ENCODE results near the gene PELI1.

- TF ChIP-seq, protein P1, sequence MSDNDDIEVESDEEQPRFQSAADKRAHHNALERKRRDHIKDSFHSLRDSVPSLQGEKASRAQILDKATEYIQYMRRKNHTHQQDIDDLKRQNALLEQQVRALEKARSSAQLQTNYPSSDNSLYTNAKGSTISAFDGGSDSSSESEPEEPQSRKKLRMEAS (IDR thresholded peaks at IDR 0.05) = no peak
- TF ChIP-seq YY1 (IDR thresholded peaks at IDR 0.05; ENCODE audit: low read depth) (no peak), CEBPB (IDR thresholded peaks at IDR 0.05) (no peak), FOXM1 (IDR thresholded peaks at IDR 0.05; ENCODE audit: borderline replicate concordance, low read depth) (no peak), TCF12 (IDR thresholded peaks at IDR 0.05; ENCODE audit: low read depth) (no peak)
These were observed 49.4 kb downstream of the PELI1 start for GRCh38 chr2:64094663-64095382.

Measured in Ishikawa (cell line).